ENCODE measurements around the gene PIGR. TPM values are rescaled to one million over a fixed set of nuclear protein-coding genes. Genes with fewer than 3 reads are reported as not detected.
A peak's percentile ranks its signal among the peaks of the same experiment; 100 is the strongest.

Gene PIGR, protein sequence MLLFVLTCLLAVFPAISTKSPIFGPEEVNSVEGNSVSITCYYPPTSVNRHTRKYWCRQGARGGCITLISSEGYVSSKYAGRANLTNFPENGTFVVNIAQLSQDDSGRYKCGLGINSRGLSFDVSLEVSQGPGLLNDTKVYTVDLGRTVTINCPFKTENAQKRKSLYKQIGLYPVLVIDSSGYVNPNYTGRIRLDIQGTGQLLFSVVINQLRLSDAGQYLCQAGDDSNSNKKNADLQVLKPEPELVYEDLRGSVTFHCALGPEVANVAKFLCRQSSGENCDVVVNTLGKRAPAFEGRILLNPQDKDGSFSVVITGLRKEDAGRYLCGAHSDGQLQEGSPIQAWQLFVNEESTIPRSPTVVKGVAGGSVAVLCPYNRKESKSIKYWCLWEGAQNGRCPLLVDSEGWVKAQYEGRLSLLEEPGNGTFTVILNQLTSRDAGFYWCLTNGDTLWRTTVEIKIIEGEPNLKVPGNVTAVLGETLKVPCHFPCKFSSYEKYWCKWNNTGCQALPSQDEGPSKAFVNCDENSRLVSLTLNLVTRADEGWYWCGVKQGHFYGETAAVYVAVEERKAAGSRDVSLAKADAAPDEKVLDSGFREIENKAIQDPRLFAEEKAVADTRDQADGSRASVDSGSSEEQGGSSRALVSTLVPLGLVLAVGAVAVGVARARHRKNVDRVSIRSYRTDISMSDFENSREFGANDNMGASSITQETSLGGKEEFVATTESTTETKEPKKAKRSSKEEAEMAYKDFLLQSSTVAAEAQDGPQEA
- total RNA-seq, result not detected
- polyA plus RNA-seq, result not detected

DNA sequence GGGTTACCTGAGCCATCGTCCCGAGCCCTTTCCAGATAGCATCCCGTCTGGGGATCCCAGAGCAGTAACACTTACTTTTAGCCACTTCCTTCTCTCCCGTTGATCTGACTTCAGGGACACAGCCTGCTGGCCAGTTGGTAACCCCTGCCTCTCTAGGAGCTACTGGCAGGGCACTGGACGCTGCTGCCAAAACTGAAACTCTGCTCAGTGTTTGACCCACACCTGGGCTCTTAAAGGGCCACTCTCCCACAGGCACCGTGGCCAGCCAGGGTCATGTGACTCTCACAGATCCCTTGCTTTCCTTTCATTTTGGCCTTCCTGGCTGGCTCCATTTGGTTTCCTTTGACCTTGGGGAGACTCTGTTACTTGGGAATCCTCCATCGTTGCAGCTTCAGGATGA, at the start of gene PIGR:
Gene PIGR, minus strand, starts transcription at position 206 of the 400 bp plus-strand sequence. CDS start 5,935 bp downstream, outside the sequence.
- Histone ChIP-seq H3K9me3 (ENCODE audit: control insufficient read depth in 2 of 2, low read length in 2 of 2) (no peaks in the 10 kb centered on the region), H3K27me3 (ENCODE audit: control insufficient read depth, insufficient read depth, low read length) (peaks cover 4% of the 10 kb centered on the region), H3K36me3 (ENCODE audit: control insufficient read depth, insufficient read depth, low read length) (no peaks in the 10 kb centered on the region), H3K27ac (ENCODE audit: insufficient read depth, low read length, poor library complexity, severe bottlenecking) (no peak within 1 kb of the TSS), H3K4me1 (ENCODE audit: control insufficient read depth, insufficient read depth, low read length, poor library complexity, severe bottlenecking) (no peaks in the 10 kb centered on the region), H3K4me3 (ENCODE audit: low read depth, low read length) (no peak within 1 kb of the TSS)
- peaks cover 4% of the 10 kb centered on the region for H3K36me3 Mint-ChIP-seq
- H3K27ac Mint-ChIP-seq, result no peak within 1 kb of the TSS
- peaks cover 0 to 2% (median 0%) of the 10 kb centered on the region in 4 donors for H3K4me1 Mint-ChIP-seq
- peaks cover 19% of the 10 kb centered on the region for H3K27me3 Mint-ChIP-seq
- H3K9me3 Mint-ChIP-seq, result peaks cover 0 to 3% (median 0%) of the 10 kb centered on the region in 7 donors
- no peak for ATAC-seq (ENCODE audit: low read depth in 2 of 2)
- H3K4me3 Mint-ChIP-seq, result no peak within 1 kb of the TSS
- DNase-seq, result no peak

DNA sequence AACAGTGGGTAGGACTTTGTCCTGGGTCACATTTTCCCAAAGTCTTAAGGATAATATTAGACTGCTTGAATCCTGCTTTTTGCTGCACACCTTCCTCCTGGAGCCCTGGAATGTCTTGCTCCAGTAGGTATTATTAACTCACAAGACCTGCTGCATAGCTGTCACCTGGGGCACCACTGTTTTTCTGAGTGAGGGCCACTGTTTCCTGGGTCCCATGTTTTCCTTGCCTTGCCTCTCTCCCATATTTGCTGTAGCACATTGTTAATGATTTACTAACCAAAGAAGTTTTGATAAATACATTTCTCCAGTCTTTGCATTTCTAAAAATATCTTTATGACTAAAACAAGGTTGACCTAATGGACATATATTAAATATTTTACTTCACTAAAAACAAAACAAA, 46.5 kb upstream of the PIGR start:
- Mint-ChIP-seq H3K9me3 (no peaks in the 10 kb centered on the region), H3K27me3 (peaks cover 65% of the 10 kb centered on the region), H3K4me1 (no peaks in the 10 kb centered on the region), H3K36me3 (no peaks in the 10 kb centered on the region), H3K27ac (no peak overlapping the region), H3K4me3 (no peak overlapping the region)
- peaks cover 37% of the 10 kb centered on the region for H3K27me3 ChIP-seq (ENCODE audit: control insufficient read depth, insufficient read depth, low read length)
- ATAC-seq (ENCODE audit: low read depth in 2 of 2), result no peak
- H3K4me1 ChIP-seq (ENCODE audit: control insufficient read depth, insufficient read depth, low read length, poor library complexity, severe bottlenecking), result no peaks in the 10 kb centered on the region
- no peak overlapping the region for H3K27ac ChIP-seq (ENCODE audit: insufficient read depth, low read length, poor library complexity, severe bottlenecking)
- H3K36me3 ChIP-seq (ENCODE audit: control insufficient read depth, insufficient read depth, low read length), result no peaks in the 10 kb centered on the region
- no peaks in the 10 kb centered on the region for H3K9me3 ChIP-seq (ENCODE audit: control insufficient read depth in 2 of 2, low read length in 2 of 2)
- DNase-seq, result no peak
- H3K4me3 ChIP-seq (ENCODE audit: low read depth, low read length), result no peak overlapping the region

DNA sequence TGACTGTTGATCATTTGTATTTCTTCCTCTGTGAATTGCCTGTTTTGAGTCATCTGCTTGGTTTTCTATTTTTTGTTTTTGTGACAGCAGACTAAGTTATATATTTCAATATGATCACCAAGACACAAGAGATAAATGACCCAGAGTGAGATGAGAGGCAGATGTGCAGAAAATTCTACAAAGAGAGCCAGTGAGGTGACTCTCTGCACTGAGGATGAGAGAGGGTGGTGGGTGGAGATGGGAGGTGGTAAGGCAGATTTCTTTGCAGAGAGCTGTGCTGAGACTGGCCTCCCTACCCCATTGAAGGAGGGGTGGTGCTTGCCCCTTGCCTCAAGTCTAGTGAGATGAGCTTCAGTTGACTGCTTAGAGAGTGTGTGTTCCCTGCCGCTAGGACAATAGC, 41.6 kb upstream of the PIGR start:
- no peaks in the 10 kb centered on the region for H3K9me3 Mint-ChIP-seq
- no peaks in the 10 kb centered on the region for H3K9me3 ChIP-seq (ENCODE audit: control insufficient read depth in 2 of 2, low read length in 2 of 2)
- no peaks in the 10 kb centered on the region for H3K4me1 Mint-ChIP-seq
- H3K27ac ChIP-seq (ENCODE audit: insufficient read depth, low read length, poor library complexity, severe bottlenecking), result no peak overlapping the region
- H3K4me3 ChIP-seq (ENCODE audit: low read depth, low read length), result no peak overlapping the region
- peaks cover 48% of the 10 kb centered on the region for H3K27me3 ChIP-seq (ENCODE audit: control insufficient read depth, insufficient read depth, low read length)
- DNase-seq (no peak), ATAC-seq (ENCODE audit: low read depth in 2 of 2) (no peak)
- H3K4me3 Mint-ChIP-seq, result no peak overlapping the region
- H3K27me3 Mint-ChIP-seq, result peaks cover 74% of the 10 kb centered on the region
- no peaks in the 10 kb centered on the region for H3K36me3 Mint-ChIP-seq
- no peak overlapping the region for H3K27ac Mint-ChIP-seq
- no peaks in the 10 kb centered on the region for H3K4me1 ChIP-seq (ENCODE audit: control insufficient read depth, insufficient read depth, low read length, poor library complexity, severe bottlenecking)
- no peaks in the 10 kb centered on the region for H3K36me3 ChIP-seq (ENCODE audit: control insufficient read depth, insufficient read depth, low read length)

GRCh38 chr1:206986885-206987284, 40.6 kb upstream of the PIGR start:
- Histone ChIP-seq H3K9me3 (ENCODE audit: control insufficient read depth in 2 of 2, low read length in 2 of 2) (no peaks in the 10 kb centered on the region), H3K4me1 (ENCODE audit: control insufficient read depth, insufficient read depth, low read length, poor library complexity, severe bottlenecking) (no peaks in the 10 kb centered on the region), H3K4me3 (ENCODE audit: low read depth, low read length) (no peak overlapping the region), H3K27me3 (ENCODE audit: control insufficient read depth, insufficient read depth, low read length) (peaks cover 46% of the 10 kb centered on the region), H3K27ac (ENCODE audit: insufficient read depth, low read length, poor library complexity, severe bottlenecking) (no peak overlapping the region), H3K36me3 (ENCODE audit: control insufficient read depth, insufficient read depth, low read length) (no peaks in the 10 kb centered on the region)
- DNase-seq (no peak), ATAC-seq (ENCODE audit: low read depth in 2 of 2) (no peak)
- Mint-ChIP-seq H3K4me3 (no peak overlapping the region), H3K27ac (no peak overlapping the region), H3K4me1 (no peaks in the 10 kb centered on the region), H3K36me3 (no peaks in the 10 kb centered on the region), H3K9me3 (no peaks in the 10 kb centered on the region), H3K27me3 (peaks cover 77% of the 10 kb centered on the region)

- Mint-ChIP-seq H3K36me3 (no peaks in the 10 kb centered on the region), H3K4me3 (no peak overlapping the region), H3K27me3 (peaks cover 75% of the 10 kb centered on the region), H3K27ac (no peak overlapping the region), H3K9me3 (no peaks in the 10 kb centered on the region), H3K4me1 (no peaks in the 10 kb centered on the region)
- Histone ChIP-seq H3K27ac (ENCODE audit: insufficient read depth, low read length, poor library complexity, severe bottlenecking) (no peak overlapping the region), H3K4me3 (ENCODE audit: low read depth, low read length) (no peak overlapping the region), H3K27me3 (ENCODE audit: control insufficient read depth, insufficient read depth, low read length) (peaks cover 46% of the 10 kb centered on the region), H3K36me3 (ENCODE audit: control insufficient read depth, insufficient read depth, low read length) (no peaks in the 10 kb centered on the region), H3K9me3 (ENCODE audit: control insufficient read depth in 2 of 2, low read length in 2 of 2) (no peaks in the 10 kb centered on the region), H3K4me1 (ENCODE audit: control insufficient read depth, insufficient read depth, low read length, poor library complexity, severe bottlenecking) (no peaks in the 10 kb centered on the region)
- DNase-seq (no peak), ATAC-seq (ENCODE audit: low read depth in 2 of 2) (no peak)
Observed at GRCh38 chr1:206986402-206986801, 40.1 kb upstream of the PIGR start.

- Histone ChIP-seq H3K27ac (ENCODE audit: insufficient read depth, low read length, poor library complexity, severe bottlenecking) (no peak overlapping the region), H3K9me3 (ENCODE audit: control insufficient read depth in 2 of 2, low read length in 2 of 2) (no peaks in the 10 kb centered on the region), H3K4me3 (ENCODE audit: low read depth, low read length) (no peak overlapping the region), H3K4me1 (ENCODE audit: control insufficient read depth, insufficient read depth, low read length, poor library complexity, severe bottlenecking) (no peaks in the 10 kb centered on the region), H3K36me3 (ENCODE audit: control insufficient read depth, insufficient read depth, low read length) (no peaks in the 10 kb centered on the region), H3K27me3 (ENCODE audit: control insufficient read depth, insufficient read depth, low read length) (peaks cover 41% of the 10 kb centered on the region)
- peaks cover 76% of the 10 kb centered on the region for H3K27me3 Mint-ChIP-seq
- H3K4me3 Mint-ChIP-seq, result no peak overlapping the region
- H3K36me3 Mint-ChIP-seq, result no peaks in the 10 kb centered on the region
- peaks cover 0 to 1% (median 0%) of the 10 kb centered on the region in 4 donors for H3K4me1 Mint-ChIP-seq
- no peak for DNase-seq
- ATAC-seq (ENCODE audit: low read depth in 2 of 2), result no peak
- H3K27ac Mint-ChIP-seq, result no peak overlapping the region
- no peaks in the 10 kb centered on the region for H3K9me3 Mint-ChIP-seq
Observed at GRCh38 chr1:206985162-206985749, 39.0 kb upstream of the PIGR start.

DNA sequence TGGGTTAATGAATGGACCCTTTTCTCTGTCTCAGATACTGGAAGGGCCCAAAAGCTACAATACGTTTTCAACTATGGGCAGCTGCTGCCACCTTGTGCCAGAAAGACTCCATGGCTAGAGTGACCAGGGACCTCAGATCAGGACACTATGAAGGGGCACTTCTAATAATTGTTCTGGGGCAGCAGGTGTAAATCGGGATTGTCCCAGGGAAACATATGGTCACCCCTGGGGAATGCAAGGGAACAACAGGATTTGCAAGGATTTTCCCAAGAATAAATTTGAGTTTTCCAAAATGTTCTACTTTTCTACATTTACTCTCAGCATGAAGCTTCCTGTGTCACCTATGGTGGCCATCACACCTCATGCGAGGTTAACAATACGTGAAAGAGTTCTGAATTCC, 36.0 kb upstream of the PIGR start:
- H3K27ac ChIP-seq (ENCODE audit: insufficient read depth, low read length, poor library complexity, severe bottlenecking), result no peak overlapping the region
- H3K4me3 ChIP-seq (ENCODE audit: low read depth, low read length), result no peak overlapping the region
- H3K9me3 ChIP-seq (ENCODE audit: control insufficient read depth in 2 of 2, low read length in 2 of 2), result no peaks in the 10 kb centered on the region
- Mint-ChIP-seq H3K9me3 (no peaks in the 10 kb centered on the region), H3K27me3 (peaks cover 58% of the 10 kb centered on the region), H3K36me3 (no peaks in the 10 kb centered on the region), H3K27ac (no peak overlapping the region), H3K4me3 (no peak overlapping the region), H3K4me1 (peaks cover 0 to 1% (median 0%) of the 10 kb centered on the region in 4 donors)
- peaks cover 20% of the 10 kb centered on the region for H3K27me3 ChIP-seq (ENCODE audit: control insufficient read depth, insufficient read depth, low read length)
- H3K4me1 ChIP-seq (ENCODE audit: control insufficient read depth, insufficient read depth, low read length, poor library complexity, severe bottlenecking), result no peaks in the 10 kb centered on the region
- DNase-seq, result peak; percentile 46 to 60 (median 58)
- ATAC-seq (ENCODE audit: low read depth in 2 of 2), result peak; percentile 67 to 76
- no peaks in the 10 kb centered on the region for H3K36me3 ChIP-seq (ENCODE audit: control insufficient read depth, insufficient read depth, low read length)
